SH-SY5Y (cell line): ENCODE results near the gene PLA2G2F.

ENCODE experiments used
- GATA2 ChIP-seq: IDR thresholded peaks from 2 replicates; pipeline ENCODE4 v1.6.1; 2011; ENCODE audit warnings: mild to moderate bottlenecking, low read depth, low read length
- GATA3 ChIP-seq: IDR thresholded peaks from 2 replicates; pipeline ENCODE4 v1.6.1; 2011; ENCODE audit warnings: low read depth, mild to moderate bottlenecking, low read length, moderate library complexity

- no peak for TF ChIP-seq GATA3
- TF ChIP-seq GATA2, result no peak
Measured at GRCh38 chr1:20107796-20108195, 31.3 kb upstream of the PLA2G2F start.
